GM12891 (cell line): ENCODE measurements around the gene PREX1.

Source experiments
- PAX5 ChIP-seq: IDR thresholded peaks from 2 replicates; pipeline ENCODE4 v1.6.1; 2011; ENCODE audit warnings: low read length, moderate library complexity, mild to moderate bottlenecking; ENCODE audit not compliant: insufficient read depth, severe bottlenecking
- POLR2A ChIP-seq: IDR thresholded peaks from 2 replicates; pipeline ENCODE4 v1.6.1; 2011; ENCODE audit warnings: low read depth, low read length, control low read depth
- POLR2AphosphoS5 ChIP-seq: IDR thresholded peaks from 2 replicates; pipeline ENCODE4 v1.6.1; 2011; ENCODE audit warnings: low read depth, low read length, control low read depth
- POU2F2 ChIP-seq: IDR thresholded peaks from 2 replicates; pipeline ENCODE4 v1.6.1; 2011; ENCODE audit warnings: low read depth, mild to moderate bottlenecking, control low read depth, low read length, moderate library complexity
- SPI1 ChIP-seq: IDR thresholded peaks from 2 replicates; pipeline ENCODE4 v1.6.1; 2011; ENCODE audit warnings: low read depth, low read length, control low read depth
- TAF1 ChIP-seq: IDR thresholded peaks from 2 replicates; pipeline ENCODE4 v1.6.1; 2011; ENCODE audit warnings: low read depth, low read length, control low read depth

DNA sequence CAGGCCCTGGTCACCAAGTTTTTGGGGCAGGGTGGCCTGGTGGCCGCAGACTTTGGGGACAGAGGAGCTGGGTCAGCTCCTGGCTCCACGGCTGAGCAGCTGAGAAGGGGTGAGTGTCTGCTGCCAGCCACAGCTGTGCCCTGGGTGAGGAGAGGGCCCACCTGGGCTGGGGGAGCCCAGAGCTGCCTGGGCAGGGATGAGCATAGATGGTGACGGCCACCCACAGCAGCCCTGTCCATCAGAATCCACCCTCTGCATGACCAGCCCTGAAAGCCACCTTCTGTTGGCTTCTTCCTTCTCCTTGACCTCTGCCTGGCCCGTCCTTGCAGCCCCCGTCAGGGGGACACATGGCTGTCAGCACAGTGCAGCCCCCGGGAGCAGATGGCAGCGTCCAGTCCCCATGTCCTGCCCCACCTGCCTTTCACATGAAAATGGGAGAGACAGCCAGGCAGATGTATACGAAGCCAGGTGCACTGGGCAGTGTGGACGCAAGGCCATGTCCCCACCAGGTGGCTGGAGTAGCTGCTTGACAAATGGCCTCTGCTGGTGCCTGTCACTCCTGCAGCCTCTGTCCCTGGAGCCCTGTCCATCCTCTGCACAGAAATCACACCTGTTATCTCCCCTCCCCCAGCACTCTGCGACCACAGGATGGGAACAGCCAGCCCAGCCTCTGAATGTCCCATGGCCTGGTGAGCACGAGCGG lies 220.8 kb downstream of the PREX1 start:
- no peak for TF ChIP-seq POLR2AphosphoS5
- no peak for TF ChIP-seq TAF1
- TF ChIP-seq POLR2A, result no peak
- TF ChIP-seq SPI1, result no peak
- TF ChIP-seq PAX5, result no peak
- no peak for TF ChIP-seq POU2F2
